RWPE1 (cell line): ENCODE measurements around the gene PDILT.
"Not testable (repeated sequence)": the region's sequence is repeated elsewhere in the genome, so short reads cannot be mapped to it uniquely, and the experiment has no call there.

Experiments
- CTCF ChIA-PET: fragments of 350-600 bp; sonication (Branson Sonifier 250); formaldehyde crosslinking; extraction: SDS; loops from one replicate; lab custom pipeline; 2021; lab: Yijun Ruan, JAX
- POLR2A ChIA-PET: fragments of 400-600 bp; formaldehyde crosslinking; extraction: SDS; loops from one replicate; lab custom pipeline; 2020; ENCODE audit warnings: antibody characterized with exemption; ENCODE audit not compliant: low non-redundant PET; lab: Yijun Ruan, JAX
- DNase-seq: peaks from one replicate; pipeline ENCODE4 v3.0.0; 2012; ENCODE audit warnings: low spot score
- H3K27ac ChIP-seq: fragments of 450-650 bp; 2 replicates; pipeline ENCODE4 v1.5.1; 2017
- CTCF ChIP-seq: fragments of 450-650 bp; conservative IDR thresholded peaks from 2 replicates; pipeline ENCODE4 v1.5.1; 2017; ENCODE audit warnings: low read depth, mild to moderate bottlenecking

The PDILT gene

GRCh38 chr16:20404637-20405036 lies at the start of gene PDILT:
Gene PDILT (minus strand): TSS chr16:20404737. CDS start chr16:20399300, 5,437 bp downstream.
- DNase-seq = no peak
- H3K27ac ChIP-seq = no peak within 1 kb of the TSS
- POLR2A ChIA-PET = no interaction called here
- no peak for TF ChIP-seq CTCF
- CTCF ChIA-PET = no interaction called here

- H3K27ac ChIP-seq, DNase-seq, POLR2A ChIA-PET, CTCF ChIA-PET: not testable (repeated sequence)
Measured at GRCh38 chr16:20453633-20454032, 49.1 kb upstream of the PDILT start.

GRCh38 chr16:20451364-20451763 lies 46.8 kb upstream of the PDILT start, which contains the start of gene ACSM2A:
Gene ACSM2A (plus strand): TSS chr16:20451521. CDS start chr16:20460115, 8,594 bp downstream.
- POLR2A ChIA-PET, CTCF ChIA-PET, DNase-seq, H3K27ac ChIP-seq: not testable (repeated sequence)

- CTCF ChIA-PET, DNase-seq, POLR2A ChIA-PET, H3K27ac ChIP-seq: not testable (repeated sequence)
Measured at GRCh38 chr16:20446652-20447393, 42.3 kb upstream of the PDILT start.

DNA sequence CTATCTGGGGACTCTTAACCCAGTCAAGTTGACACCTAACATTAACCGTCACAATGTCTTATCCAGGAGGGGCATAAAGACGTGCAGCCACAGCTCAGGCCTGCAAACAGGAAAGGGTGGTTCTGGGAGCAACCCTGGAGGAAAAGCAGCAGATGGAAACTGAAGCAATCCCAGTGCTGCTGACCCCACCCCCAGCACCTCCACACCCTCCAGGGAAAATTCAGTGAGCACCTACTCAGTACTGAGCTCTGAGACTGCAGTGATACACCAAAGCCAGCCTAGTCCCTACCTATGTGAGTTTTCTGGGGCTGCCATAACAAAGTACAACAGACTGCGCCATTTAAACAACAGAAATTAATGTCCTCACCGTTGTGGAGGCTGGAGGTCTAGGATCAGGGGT lies 37.3 kb upstream of the PDILT start:
- CTCF ChIA-PET, POLR2A ChIA-PET: not testable (repeated sequence)

DNA sequence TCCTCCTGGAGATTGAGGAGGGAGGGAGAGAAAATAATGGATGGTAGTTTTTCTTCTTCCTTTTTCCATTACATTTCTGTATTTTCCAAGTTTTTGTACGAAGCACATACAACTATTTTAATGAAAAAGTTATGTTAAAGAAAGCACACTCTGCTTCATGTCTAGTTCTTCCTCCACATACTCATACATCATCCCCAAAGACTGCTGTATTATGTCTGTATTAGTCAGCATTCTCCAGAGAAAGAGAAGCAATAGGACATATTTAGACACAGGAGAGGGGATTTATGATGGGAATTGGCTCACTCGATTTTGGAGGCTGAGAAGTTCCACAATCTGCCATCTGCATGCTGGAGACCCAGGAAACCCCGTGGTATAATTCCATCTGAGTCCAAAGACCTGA lies 36.7 kb upstream of the PDILT start:
- H3K27ac ChIP-seq = no peak overlapping the region
- ChIA-PET POLR2A (no interaction called here), CTCF (no interaction called here)
- DNase-seq = no peak
- no peak for TF ChIP-seq CTCF

More for the DNA sequence above, 37.3 kb upstream of the PDILT start:
- not testable (repeated sequence) for DNase-seq, H3K27ac ChIP-seq

- DNase-seq, CTCF ChIA-PET, POLR2A ChIA-PET: not testable (repeated sequence)
- peak overlapping the region; percentile 74 for H3K27ac ChIP-seq
Measured at GRCh38 chr16:20440731-20441130, 36.2 kb upstream of the PDILT start.

DNA sequence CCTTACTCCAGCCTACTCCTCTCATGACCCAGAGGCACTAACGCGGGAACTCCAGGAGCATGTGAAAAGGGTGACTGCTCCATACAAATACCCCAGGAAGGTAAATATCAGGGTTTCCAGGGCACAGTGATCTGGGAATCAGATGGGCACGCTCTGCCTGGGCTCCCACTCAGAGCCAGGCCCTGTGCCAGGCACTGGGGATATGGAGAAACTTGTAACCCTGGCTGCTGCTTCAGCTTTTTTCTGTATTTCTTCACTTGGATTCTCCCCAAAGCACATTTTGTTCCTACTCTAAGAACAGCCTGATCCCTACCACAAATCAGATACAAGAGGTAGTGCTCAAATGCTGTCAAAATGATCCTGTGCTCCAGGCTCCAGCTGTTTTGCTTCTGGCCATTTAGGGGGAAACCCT lies 35.3 kb upstream of the PDILT start:
- POLR2A ChIA-PET, CTCF ChIA-PET, DNase-seq: not testable (repeated sequence)
- peak overlapping the region; percentile 74 for H3K27ac ChIP-seq

GRCh38 chr16:20438950-20439349 lies 34.4 kb upstream of the PDILT start:
- POLR2A ChIA-PET = interaction anchor here (0.6 kb wide), 1 partner anchor 33 kb away, joined by 3 read pairs; no protein-coding TSS in a partner anchor
- CTCF ChIA-PET, DNase-seq: not testable (repeated sequence)
- peak overlapping the region; percentile 66 for H3K27ac ChIP-seq

DNA sequence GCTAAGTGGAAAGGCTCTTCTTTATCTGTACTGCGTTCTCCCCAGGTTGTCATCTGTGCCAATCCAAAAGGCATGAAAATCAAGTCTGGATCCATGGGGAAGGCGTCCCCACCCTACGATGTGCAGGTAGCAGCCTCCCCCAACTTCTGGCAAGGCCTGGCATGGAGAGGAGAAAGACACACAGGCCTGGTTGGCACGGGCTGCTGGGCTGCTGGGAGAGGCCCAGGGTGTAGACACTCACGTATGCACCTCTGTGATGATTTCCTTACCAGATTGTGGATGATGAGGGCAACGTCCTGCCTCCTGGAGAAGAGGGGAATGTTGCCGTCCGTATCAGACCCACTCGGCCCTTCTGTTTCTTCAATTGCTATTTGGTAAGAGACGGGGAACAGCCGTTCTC lies 26.4 kb upstream of the PDILT start:
- POLR2A ChIA-PET = no interaction called here
- no peak overlapping the region for H3K27ac ChIP-seq
- CTCF ChIA-PET = no interaction called here
- no peak for TF ChIP-seq CTCF
- DNase-seq = no peak

- CTCF ChIA-PET, DNase-seq, H3K27ac ChIP-seq, POLR2A ChIA-PET: not testable (repeated sequence)
Measured at GRCh38 chr16:20430480-20430879, 25.9 kb upstream of the PDILT start.

DNA sequence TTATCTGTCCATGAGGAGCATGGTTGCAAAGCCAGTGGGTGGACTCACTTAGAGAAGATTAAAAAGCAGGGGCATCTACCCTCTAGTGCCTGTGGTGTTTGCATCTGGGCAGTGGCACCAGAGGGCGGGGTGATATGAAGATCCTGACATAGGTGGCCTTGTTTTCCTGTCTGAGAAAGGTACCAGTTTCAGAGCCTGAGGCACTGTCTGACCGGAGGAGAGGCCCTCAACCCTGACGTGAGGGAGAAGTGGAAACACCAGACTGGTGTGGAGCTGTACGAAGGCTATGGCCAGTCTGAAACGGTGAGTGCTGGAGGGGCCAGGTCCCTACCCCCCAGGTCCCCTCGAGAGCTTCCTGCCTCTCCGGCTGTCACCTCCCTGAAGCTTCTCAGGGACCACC lies 25.0 kb upstream of the PDILT start:
- H3K27ac ChIP-seq, DNase-seq, POLR2A ChIA-PET, CTCF ChIA-PET: not testable (repeated sequence)

- H3K27ac ChIP-seq, CTCF ChIA-PET, POLR2A ChIA-PET, DNase-seq: not testable (repeated sequence)
Measured at GRCh38 chr16:20427401-20427797, 22.9 kb upstream of the PDILT start.
